H1 (cell line): ENCODE data around the gene VPS37D. TPM values are rescaled to one million over a fixed set of nuclear protein-coding genes. Genes with fewer than 3 reads are reported as not detected.

Experiments
- GABPA ChIP-seq: IDR thresholded peaks from 2 replicates; pipeline ENCODE4 v1.6.1; 2011; ENCODE audit warnings: mild to moderate bottlenecking, low read length, moderate library complexity, borderline replicate concordance; ENCODE audit not compliant: insufficient read depth
- RNF2 ChIP-seq: fragments of 200-900, 300-1000 bp; sonication (generic); IDR thresholded peaks from 2 replicates; pipeline ENCODE4 v1.7.1; 2016; ENCODE audit warnings: borderline replicate concordance, low read depth, mild to moderate bottlenecking, antibody characterized with exemption, low read length; ENCODE audit not compliant: poor library complexity, severe bottlenecking; ENCODE audit errors: missing control alignments
- polyA plus RNA-seq, 7 experiments: library from polyadenylated mRNA; depleted of rRNA in 3 of 7; stranded (reverse) in 5 of 7; unstranded in 2 of 7; fragments of >200 nt in 5 of 7; fragments of 200-250 nt in 2 of 7; gene quantifications; 1 replicate in 5 of 7; 2 replicates in 1 of 7; 4 replicates in 1 of 7; pipeline versions ENCODE4 v1.2.1 to v1.2.3, GENCODE V29; 2011 to 2013; ENCODE audit warnings: missing spikeins in 2 of 7, mixed read lengths in 2 of 7
- total RNA-seq: library from RNA; stranded (reverse); fragmentation: NEBNext Ultra II Directional; extraction: Animal tissue kit (Norgen Biotek cat#: 25700); gene quantifications from 2 replicates; pipeline ENCODE4 v1.2.1, GENCODE V29; 2021
- TF ChIP-seq, protein P1 (sequence below): fragments of 300-600 bp; sonication (generic); IDR thresholded peaks from 2 replicates; pipeline ENCODE4 v1.7.1; 2012; ENCODE audit warnings: low read length, moderate library complexity, mild to moderate bottlenecking, inconsistent platforms; ENCODE audit not compliant: insufficient replicate concordance

The VPS37D gene
- total and polyA plus RNA-seq, 2 of the 8 experiments (the other 6 are each of a cell fraction or from before 2014, with no cell fraction given) = 3.4 to 5.0 TPM

DNA sequence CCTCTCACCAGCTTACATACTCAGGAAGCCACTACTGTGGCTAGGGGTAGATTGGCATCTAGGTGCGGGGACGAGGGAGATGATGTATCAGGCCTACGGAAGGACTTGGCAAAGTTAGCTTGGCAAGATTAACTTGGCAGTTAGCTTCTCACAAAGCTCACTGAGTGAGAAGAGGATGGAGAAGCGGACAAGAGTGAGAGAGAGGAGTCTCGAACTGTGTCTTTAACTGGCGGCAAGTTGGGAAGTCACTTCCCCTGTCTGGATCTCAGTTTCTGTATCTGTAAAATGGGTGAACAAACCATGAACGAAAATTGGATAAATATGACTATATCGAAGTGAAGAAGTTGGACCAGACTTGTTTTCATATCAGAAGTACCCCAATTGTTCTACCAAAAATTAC is 33.8 kb upstream of the VPS37D start (continued):
- TF ChIP-seq, protein P1, sequence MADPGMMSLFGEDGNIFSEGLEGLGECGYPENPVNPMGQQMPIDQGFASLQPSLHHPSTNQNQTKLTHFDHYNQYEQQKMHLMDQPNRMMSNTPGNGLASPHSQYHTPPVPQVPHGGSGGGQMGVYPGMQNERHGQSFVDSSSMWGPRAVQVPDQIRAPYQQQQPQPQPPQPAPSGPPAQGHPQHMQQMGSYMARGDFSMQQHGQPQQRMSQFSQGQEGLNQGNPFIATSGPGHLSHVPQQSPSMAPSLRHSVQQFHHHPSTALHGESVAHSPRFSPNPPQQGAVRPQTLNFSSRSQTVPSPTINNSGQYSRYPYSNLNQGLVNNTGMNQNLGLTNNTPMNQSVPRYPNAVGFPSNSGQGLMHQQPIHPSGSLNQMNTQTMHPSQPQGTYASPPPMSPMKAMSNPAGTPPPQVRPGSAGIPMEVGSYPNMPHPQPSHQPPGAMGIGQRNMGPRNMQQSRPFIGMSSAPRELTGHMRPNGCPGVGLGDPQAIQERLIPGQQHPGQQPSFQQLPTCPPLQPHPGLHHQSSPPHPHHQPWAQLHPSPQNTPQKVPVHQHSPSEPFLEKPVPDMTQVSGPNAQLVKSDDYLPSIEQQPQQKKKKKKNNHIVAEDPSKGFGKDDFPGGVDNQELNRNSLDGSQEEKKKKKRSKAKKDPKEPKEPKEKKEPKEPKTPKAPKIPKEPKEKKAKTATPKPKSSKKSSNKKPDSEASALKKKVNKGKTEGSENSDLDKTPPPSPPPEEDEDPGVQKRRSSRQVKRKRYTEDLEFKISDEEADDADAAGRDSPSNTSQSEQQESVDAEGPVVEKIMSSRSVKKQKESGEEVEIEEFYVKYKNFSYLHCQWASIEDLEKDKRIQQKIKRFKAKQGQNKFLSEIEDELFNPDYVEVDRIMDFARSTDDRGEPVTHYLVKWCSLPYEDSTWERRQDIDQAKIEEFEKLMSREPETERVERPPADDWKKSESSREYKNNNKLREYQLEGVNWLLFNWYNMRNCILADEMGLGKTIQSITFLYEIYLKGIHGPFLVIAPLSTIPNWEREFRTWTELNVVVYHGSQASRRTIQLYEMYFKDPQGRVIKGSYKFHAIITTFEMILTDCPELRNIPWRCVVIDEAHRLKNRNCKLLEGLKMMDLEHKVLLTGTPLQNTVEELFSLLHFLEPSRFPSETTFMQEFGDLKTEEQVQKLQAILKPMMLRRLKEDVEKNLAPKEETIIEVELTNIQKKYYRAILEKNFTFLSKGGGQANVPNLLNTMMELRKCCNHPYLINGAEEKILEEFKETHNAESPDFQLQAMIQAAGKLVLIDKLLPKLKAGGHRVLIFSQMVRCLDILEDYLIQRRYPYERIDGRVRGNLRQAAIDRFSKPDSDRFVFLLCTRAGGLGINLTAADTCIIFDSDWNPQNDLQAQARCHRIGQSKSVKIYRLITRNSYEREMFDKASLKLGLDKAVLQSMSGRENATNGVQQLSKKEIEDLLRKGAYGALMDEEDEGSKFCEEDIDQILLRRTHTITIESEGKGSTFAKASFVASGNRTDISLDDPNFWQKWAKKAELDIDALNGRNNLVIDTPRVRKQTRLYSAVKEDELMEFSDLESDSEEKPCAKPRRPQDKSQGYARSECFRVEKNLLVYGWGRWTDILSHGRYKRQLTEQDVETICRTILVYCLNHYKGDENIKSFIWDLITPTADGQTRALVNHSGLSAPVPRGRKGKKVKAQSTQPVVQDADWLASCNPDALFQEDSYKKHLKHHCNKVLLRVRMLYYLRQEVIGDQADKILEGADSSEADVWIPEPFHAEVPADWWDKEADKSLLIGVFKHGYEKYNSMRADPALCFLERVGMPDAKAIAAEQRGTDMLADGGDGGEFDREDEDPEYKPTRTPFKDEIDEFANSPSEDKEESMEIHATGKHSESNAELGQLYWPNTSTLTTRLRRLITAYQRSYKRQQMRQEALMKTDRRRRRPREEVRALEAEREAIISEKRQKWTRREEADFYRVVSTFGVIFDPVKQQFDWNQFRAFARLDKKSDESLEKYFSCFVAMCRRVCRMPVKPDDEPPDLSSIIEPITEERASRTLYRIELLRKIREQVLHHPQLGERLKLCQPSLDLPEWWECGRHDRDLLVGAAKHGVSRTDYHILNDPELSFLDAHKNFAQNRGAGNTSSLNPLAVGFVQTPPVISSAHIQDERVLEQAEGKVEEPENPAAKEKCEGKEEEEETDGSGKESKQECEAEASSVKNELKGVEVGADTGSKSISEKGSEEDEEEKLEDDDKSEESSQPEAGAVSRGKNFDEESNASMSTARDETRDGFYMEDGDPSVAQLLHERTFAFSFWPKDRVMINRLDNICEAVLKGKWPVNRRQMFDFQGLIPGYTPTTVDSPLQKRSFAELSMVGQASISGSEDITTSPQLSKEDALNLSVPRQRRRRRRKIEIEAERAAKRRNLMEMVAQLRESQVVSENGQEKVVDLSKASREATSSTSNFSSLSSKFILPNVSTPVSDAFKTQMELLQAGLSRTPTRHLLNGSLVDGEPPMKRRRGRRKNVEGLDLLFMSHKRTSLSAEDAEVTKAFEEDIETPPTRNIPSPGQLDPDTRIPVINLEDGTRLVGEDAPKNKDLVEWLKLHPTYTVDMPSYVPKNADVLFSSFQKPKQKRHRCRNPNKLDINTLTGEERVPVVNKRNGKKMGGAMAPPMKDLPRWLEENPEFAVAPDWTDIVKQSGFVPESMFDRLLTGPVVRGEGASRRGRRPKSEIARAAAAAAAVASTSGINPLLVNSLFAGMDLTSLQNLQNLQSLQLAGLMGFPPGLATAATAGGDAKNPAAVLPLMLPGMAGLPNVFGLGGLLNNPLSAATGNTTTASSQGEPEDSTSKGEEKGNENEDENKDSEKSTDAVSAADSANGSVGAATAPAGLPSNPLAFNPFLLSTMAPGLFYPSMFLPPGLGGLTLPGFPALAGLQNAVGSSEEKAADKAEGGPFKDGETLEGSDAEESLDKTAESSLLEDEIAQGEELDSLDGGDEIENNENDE = no peak
- no peak for TF ChIP-seq RNF2
- TF ChIP-seq GABPA = no peak
